Neural crest cell (in vitro differentiated cells): ENCODE data around the gene SNED1. TPM values are rescaled to one million over a fixed set of nuclear protein-coding genes. Genes with fewer than 3 reads are reported as not detected.

Experiments
- DNase-seq: peaks from one replicate; pipeline ENCODE4 v3.0.0; 2021; ENCODE audit warnings: low read depth, mixed read lengths, low spot score
- H3K27ac Mint-ChIP-seq: one replicate; pipeline ENCODE4 v1.8.0; 2021; ENCODE audit warnings: mild to moderate bottlenecking, mixed read lengths; ENCODE audit not compliant: unreplicated experiment
- H3K27me3 Mint-ChIP-seq: 2 replicates; pipeline ENCODE4 v1.8.0; 2021; ENCODE audit warnings: low read depth, mild to moderate bottlenecking, mixed read lengths
- H3K36me3 Mint-ChIP-seq: 2 replicates; pipeline ENCODE4 v1.8.0; 2021; ENCODE audit warnings: low read depth, mild to moderate bottlenecking, mixed read lengths
- H3K4me1 Mint-ChIP-seq: 2 replicates; pipeline ENCODE4 v1.8.0; 2021; ENCODE audit warnings: mixed read lengths
- H3K4me3 Mint-ChIP-seq: one replicate; pipeline ENCODE4 v1.8.0; 2021; ENCODE audit warnings: mild to moderate bottlenecking, mixed read lengths
- H3K9me3 Mint-ChIP-seq: 2 replicates; pipeline ENCODE4 v1.8.0; 2021; ENCODE audit warnings: mixed read lengths
- total RNA-seq: library from RNA; stranded (reverse); gene quantifications from 2 replicates; pipeline ENCODE4 v1.2.1, GENCODE V29; 2021
- TF ChIP-seq, protein P1 (sequence below): fragments of 200-600 bp; sonication (generic); conservative IDR thresholded peaks from 2 replicates; pipeline ENCODE4 v1.5.0; 2021; ENCODE audit warnings: antibody characterized with exemption, mild to moderate bottlenecking

The SNED1 gene
- total RNA-seq, 1 donor from 2014 or later = 0.30 TPM

DNA sequence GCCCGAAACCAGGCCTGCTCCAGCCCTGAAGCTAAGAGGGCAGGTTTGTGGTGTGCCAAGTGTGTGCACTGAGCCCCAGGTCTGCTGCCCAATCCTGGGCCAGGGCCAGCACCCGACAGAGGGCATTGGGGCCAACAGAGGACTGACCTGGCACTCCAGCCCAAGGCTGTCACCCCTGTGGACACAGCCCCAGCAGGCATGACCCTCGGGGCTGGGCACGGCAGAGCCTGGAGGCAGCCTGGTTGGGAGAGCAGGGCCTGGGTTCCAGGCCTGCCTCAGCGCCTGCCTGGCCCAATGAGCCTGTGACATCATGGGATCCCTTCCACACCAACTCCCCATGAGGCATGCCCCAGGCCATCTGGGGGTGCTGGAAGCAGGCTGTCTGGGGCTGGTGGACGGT is 10.8 kb upstream of the SNED1 start:
- no peak for DNase-seq
- H3K27ac Mint-ChIP-seq = no peak overlapping the region
- no peaks in the 10 kb centered on the region for H3K4me1 Mint-ChIP-seq
- H3K9me3 Mint-ChIP-seq = no peaks in the 10 kb centered on the region
- H3K36me3 Mint-ChIP-seq = no peaks in the 10 kb centered on the region
- H3K4me3 Mint-ChIP-seq = no peak overlapping the region
- TF ChIP-seq, protein P1, sequence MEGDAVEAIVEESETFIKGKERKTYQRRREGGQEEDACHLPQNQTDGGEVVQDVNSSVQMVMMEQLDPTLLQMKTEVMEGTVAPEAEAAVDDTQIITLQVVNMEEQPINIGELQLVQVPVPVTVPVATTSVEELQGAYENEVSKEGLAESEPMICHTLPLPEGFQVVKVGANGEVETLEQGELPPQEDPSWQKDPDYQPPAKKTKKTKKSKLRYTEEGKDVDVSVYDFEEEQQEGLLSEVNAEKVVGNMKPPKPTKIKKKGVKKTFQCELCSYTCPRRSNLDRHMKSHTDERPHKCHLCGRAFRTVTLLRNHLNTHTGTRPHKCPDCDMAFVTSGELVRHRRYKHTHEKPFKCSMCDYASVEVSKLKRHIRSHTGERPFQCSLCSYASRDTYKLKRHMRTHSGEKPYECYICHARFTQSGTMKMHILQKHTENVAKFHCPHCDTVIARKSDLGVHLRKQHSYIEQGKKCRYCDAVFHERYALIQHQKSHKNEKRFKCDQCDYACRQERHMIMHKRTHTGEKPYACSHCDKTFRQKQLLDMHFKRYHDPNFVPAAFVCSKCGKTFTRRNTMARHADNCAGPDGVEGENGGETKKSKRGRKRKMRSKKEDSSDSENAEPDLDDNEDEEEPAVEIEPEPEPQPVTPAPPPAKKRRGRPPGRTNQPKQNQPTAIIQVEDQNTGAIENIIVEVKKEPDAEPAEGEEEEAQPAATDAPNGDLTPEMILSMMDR = no peak
- peaks cover 23% of the 10 kb centered on the region for H3K27me3 Mint-ChIP-seq

DNA sequence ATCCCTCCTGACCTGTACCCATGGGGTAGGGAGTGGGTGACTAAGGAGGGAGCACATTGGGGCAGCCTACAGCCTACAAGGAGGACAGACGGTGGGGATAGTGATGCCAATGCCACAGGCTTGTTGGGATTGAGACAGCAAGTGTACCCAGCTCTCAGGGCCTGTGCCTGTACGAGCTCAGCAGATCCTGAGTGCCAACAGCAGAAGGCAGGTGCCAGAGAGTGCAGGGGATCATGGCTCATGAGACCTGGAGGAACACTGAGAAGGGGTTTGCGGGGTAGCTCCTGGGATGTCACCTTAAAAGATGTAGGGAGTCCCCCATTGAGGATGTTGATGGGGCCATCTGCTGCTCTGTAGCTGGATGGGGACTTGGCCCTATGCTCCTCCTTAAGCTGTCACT is 10.3 kb upstream of the SNED1 start:
- peaks cover 17% of the 10 kb centered on the region for H3K27me3 Mint-ChIP-seq
- DNase-seq = no peak
- TF ChIP-seq, protein P1 = no peak
- no peak overlapping the region for H3K27ac Mint-ChIP-seq
- H3K4me1 Mint-ChIP-seq = no peaks in the 10 kb centered on the region
- H3K9me3 Mint-ChIP-seq = no peaks in the 10 kb centered on the region
- H3K36me3 Mint-ChIP-seq = no peaks in the 10 kb centered on the region
- no peak overlapping the region for H3K4me3 Mint-ChIP-seq

DNA sequence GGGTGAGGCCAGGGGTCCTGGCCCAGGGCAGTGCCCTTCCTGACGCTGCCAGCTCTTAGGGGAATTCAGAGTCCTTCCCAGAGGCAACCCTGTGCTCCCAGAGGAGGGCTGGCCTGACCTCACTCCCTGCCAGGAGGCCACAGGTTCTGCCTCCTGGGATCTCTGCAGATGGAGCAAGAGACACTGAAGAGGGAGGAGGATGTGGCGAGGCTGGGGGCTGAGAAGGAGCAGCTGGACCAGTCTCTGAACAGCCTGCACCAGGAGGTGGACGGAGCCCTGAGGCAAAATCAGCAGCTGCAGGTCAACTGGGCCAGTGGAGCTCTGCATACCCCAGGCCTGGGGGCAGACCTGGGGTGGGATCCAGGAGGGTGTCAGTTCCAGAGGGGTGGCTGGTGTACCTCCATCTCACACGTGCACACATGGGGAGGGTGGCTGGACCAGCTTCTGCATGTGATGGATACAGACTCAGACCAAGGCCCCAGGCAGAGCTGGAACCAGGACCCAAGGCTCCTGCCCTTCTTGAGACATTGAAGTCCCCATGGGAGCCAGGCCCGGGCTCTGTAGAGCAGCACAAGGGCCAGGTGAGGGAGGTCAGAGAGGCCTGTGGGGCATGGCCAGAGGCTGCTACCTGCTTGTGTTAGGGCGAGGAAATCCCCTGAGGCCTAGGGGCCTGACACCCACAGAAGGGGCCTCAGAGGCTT is 9.7 kb upstream of the SNED1 start:
- Mint-ChIP-seq H3K27me3 (peaks cover 13% of the 10 kb centered on the region), H3K36me3 (no peaks in the 10 kb centered on the region), H3K27ac (no peak overlapping the region), H3K9me3 (no peaks in the 10 kb centered on the region), H3K4me3 (no peak overlapping the region), H3K4me1 (no peaks in the 10 kb centered on the region)
- TF ChIP-seq, protein P1 = no peak
- DNase-seq = no peak

DNA sequence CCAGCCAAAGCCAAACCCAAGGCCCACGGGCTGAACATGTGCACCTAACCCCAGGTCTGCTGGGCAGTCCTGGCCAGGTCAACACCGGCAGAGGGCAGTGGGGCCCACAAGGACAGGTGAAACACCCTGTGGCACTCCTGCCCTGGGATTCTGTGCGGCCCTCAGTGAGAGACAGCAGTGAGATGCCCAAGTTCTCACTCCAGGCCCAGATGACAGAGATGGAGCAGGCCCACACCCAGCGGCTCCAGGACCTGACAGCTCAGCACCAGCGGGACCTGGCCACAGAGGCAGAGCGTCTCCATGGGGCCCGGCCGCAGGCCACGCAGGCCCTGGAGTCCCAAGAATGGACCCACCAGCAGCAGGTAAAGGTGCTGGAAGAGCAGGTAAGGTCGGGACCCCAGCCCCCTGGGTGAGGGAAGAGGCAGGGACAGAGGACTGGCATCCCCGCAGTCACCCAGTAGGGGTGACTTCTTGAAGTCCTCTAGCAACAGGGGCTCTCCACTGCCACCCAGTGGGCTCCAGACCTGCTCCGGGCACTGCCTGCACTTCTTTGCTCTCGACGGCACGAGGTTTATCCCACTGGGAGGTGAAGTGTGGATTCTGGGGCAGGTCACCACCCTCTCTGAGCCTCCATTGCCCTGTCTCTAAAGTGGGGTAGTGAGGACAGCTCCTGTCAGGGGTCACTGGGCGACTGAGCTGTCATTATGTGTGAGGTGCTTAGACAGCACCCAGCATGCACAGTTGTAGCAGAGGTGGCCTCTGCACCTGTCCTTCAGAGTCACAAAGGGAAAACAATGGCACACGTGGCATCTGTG is 8.8 kb upstream of the SNED1 start:
- Mint-ChIP-seq H3K9me3 (no peaks in the 10 kb centered on the region), H3K27ac (no peak overlapping the region), H3K4me3 (no peak overlapping the region), H3K36me3 (no peaks in the 10 kb centered on the region), H3K27me3 (peaks cover 6% of the 10 kb centered on the region), H3K4me1 (no peaks in the 10 kb centered on the region)
- TF ChIP-seq, protein P1 = peak; percentile 59
- DNase-seq = peak; percentile 42

DNA sequence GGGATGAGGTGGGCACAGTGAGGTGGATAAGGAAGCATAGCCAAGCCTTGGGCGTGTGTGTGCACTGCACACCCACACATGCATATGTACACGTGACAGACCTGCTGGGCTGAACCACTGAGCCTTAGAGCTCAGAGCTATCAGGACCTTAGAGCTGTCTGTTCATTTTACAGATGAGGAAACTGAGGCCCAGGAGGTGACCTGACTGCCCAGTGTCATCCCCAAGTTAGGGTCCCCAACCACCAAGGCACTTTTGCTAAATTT is 8.2 kb upstream of the SNED1 start:
- TF ChIP-seq, protein P1 = no peak
- no peaks in the 10 kb centered on the region for H3K9me3 Mint-ChIP-seq
- H3K4me1 Mint-ChIP-seq = no peaks in the 10 kb centered on the region
- H3K4me3 Mint-ChIP-seq = no peak overlapping the region
- DNase-seq = no peak
- H3K27me3 Mint-ChIP-seq = peaks cover 6% of the 10 kb centered on the region
- no peak overlapping the region for H3K27ac Mint-ChIP-seq
- H3K36me3 Mint-ChIP-seq = no peaks in the 10 kb centered on the region
